Stimulated activated CD4-positive, alpha-beta T cell treated with anti-CD3 and anti-CD28 coated beads, Interleukin-12 subunit alpha, Interleukin-12 subunit beta, amount 100 ng/mL, for 24 hours (primary cell): ENCODE measurements around the gene MRTO4.
"Not testable (repeated sequence)": the region's sequence is repeated elsewhere in the genome, so short reads cannot be mapped to it uniquely, and the experiment has no call there.

Source experiments
- DNase-seq, 2 experiments: peaks; one replicate each; pipeline ENCODE4 v3.0.0-alpha.2; 2020; ENCODE audit warnings: low read depth in 2 of 2

MRTO4 gene

DNA sequence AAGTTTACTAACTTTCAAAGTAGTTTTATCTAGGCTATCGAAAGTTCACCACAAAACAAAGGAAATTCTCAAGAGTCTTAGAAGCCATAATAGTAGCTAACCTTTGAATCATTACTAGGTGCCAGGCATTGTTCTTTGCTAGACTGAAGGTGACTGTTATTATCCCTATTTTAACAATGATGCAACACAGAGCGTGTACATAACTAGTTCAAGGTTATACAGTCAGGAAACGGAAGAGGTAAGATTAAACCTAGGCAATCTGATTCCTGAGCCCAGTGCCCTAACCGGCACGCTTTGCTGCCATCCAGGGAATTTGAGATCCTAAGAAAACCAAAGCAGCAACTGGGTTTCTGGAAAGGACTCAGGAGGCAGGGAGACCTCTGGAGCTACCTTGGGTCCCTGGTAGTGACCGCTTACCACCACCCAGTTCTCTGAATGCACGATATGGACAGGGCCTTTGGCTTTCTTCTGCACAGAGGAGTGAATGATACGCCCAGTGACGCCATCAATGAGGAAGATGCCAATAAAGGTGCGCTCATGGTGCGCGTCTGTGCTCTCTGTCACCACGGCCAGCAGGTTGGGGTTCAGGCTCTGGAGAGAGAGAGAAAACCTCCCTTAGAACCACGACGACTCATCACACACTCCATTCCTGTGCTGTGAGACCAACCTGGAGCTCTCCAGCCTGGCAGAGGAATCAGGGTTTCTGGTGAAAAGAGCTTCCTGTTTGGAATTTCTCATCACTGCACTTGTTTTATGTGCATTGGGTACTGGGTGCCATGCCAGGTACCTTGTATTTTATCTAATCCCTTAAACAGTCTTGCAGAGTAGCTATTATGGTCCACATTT is 28.4 kb upstream of the MRTO4 start:
- no peak for DNase-seq

DNA sequence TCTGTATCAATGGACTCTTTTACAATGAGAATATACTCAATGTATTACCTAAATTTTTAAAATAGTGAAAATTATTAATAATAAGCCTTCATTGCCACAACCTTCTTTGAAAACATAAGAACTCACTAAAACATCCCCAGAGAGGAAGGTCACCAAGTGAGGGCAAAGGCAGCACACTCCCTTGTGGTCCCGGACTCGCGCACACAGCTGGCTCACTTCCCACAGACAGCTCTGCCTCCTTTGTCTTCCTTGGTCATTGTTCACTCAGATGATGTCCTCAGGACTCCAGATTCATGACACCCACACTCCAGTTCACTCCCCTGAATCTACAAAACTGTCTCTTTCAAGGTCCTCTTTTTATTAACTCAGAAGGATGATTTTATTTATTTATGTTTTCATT is 22.4 kb upstream of the MRTO4 start:
- DNase-seq, result no peak

DNA sequence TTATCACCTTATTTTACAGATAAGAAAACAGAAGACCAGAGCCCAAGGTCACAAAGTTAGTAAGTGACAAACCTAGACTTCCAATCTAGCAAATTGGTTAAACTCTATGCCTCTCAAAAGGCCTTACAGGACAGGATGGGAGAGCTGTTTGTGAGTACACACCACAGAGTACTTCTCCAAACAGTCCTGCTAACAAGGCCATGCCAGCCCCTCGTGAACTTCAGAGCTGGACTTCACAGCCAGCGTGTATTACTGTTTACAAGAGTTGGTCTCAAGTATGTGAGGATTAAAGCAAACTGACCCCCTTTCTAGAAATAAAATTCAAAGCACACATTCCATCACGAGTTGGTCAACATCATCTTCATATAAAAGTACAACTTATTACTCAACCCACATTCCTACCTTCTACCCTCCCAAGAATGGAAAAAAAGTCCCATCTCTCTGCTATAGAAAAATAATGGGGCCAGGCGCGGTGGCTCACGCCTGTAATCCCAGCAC is 21.7 kb upstream of the MRTO4 start:
- DNase-seq, result no peak

DNA sequence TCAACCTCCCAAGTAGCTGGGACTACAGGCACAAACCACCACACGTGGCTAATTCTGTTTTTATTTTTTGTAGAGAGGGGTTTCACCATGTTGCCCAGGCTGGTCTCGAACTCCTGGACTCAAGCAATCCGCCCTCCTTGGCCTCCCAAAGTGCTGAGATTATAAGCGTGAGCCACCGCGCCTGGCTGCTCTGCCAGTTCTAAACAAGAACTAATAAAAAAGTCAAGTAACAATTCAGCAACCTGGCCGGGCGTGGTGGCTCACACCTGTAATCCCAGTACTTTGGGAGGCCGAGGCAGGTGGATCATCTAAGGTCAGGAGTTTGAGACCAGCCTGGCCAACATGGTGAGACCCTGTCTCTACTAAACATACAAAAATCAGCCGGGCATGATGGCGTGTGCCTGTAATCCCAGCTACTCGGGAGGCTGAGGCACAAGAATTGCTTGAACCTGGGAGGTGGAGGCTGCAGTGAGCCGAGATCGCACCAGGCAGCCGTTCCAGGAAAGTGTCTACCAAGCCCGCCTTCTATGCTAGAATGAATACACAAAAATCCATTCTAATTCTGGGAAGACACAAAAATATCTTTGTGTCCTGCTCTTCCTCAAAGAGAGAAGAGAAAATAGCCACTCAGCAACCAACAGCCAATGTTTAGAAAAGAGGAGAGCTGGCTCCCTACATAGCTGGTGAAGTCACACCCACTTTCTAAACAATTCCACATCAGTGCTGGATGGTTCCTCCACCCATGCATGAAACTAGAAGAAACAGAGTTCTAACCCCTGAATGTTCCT is 19.7 kb upstream of the MRTO4 start:
- DNase-seq, result not testable (repeated sequence)

DNA sequence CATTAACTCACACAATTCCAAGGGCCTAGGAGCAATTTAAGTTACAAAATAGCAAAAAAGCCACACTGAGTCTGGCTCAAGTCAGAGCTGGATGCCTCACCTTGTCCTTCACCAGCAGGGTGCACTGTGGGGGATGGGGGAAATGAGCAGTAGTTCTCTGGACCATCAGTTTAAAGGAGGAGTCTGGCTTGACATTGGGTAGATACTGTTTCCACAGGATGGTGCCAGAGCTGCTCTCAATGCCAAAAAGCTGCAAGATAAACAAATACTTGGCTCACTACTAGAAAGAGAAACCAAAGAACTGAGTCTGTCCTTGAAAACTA is 19.1 kb upstream of the MRTO4 start:
- no peak for DNase-seq

DNA sequence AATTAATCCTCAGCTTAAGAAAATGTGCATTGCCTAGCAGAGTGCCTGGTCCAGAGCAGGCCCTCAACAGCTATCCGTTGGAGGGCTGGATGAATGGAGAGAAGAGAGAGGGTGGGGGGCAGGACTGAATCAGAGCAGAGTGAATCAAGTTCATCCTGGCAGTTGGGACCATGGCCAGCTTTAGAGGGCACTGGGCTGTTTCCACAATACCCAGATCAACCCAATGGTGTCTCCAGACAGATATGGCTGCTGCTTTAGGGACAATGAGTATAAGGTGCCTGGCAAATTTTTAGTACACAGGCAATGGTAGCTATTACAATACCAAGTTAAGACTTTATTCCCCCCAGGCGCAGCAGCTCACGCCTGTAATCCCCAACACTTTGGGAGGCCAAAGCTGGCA is 17.4 kb upstream of the MRTO4 start:
- DNase-seq, result no peak

DNA sequence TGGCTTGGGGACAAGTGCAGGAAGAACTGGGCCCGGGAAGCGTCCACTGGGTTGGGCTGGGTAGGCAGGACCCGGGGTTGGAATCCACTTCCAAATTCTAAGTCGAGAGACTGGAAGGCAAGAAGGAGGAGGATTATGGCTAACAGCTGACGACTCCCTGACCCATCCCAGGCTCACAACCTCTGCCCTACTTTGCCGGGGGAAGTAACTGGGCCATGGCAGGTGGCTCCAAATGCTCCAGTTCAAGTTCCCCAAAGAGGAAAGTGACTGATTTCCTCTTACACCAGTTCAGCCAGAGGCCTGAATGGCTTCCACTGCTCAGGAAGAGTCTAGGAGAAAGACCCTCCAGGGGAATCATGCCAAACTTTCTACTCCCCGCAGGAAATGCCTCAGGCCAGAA is 11.7 kb upstream of the MRTO4 start:
- DNase-seq, result no peak

DNA sequence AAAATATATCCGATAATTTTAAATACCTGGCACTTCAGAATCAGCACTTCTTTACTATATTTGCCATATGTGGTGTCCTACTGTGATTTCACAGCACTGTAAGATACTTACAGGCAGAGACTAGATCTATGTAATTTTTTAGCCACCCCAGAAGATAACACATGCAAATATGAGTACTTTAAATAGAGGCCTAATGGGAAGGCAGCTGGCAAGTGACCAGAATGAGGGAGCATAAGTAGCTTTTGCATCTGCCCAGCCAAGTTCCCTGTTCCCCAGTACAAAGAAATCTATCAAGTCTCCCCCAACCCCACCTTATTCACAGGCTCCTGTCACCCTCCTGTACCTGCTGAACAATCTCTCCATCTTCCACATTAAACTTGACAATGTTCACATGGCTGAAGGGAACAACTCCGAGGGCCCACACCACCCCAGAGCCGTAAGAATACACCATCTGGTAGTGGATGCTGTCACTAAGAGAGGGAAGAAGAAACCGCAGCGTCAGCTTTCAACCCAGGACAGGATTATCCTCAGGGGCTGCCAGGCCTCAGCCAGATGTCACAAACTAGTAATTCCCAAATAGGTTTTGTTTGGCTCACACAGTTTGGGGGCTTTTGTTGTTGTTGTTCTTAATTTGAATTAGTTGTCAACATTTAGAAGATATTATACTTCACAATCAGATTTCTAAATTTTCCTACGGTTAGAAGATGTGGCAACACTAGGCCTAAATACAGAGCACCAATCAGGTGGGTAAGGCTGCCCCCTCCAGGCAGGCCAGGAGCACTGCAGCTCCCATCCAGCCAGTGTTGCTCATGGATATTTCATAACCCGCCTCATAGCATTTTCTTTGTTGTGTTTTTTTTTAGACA is 10.7 kb upstream of the MRTO4 start:
- peak; percentile 40 to 59 for DNase-seq

DNA sequence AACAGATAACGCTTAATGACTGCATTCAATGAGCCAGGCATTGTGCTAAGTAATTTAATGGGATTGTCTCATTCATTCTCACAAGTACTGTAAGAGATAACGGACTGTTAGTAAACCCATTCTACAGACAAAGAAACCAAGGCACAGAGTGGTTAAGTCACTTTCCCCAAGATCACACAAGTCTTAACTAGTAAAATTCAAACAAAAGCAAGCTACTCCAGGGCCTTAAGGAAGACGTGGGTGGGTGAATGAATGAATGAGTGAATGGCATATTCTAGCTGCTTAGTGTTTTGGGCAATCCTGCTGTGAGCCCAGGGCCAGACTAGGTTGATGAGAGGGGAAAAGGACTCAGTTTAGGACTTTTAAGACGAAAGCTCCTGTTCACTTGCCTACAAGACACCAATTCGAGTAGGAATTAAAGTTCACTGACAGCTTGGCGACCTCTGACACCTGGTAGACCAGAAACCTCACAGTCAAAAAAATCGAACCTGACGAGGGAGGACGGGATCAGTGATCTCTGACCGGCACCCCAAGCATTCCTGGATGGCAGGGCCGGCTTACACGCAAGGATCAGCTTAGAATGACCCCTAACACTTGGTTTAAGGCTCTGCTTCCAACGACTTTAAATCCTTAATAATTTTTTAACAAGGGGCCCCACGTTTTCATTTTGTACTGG is 838 bp upstream of the MRTO4 start:
- DNase-seq, result no peak

DNA sequence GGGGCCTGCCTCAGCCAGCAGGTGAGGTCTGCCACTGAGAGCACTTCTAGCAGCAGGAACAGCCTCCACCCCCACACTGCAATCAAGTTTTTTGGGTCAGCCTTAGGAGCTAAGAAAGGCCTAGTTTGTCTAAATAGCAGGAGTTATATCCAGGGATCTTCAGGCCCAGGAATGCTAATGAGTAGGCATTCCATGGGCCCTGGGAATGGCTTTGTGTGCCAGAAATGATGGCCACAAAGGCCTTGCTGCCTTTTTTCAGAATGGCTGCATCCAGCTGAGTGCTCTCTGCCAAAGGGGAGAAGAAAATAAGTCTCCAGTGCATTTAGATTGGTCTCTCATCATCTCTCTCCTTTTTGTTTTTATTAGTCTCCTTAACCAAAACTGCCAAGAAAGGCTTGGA is 2.8 kb downstream of the MRTO4 start:
- no peak for DNase-seq

DNA sequence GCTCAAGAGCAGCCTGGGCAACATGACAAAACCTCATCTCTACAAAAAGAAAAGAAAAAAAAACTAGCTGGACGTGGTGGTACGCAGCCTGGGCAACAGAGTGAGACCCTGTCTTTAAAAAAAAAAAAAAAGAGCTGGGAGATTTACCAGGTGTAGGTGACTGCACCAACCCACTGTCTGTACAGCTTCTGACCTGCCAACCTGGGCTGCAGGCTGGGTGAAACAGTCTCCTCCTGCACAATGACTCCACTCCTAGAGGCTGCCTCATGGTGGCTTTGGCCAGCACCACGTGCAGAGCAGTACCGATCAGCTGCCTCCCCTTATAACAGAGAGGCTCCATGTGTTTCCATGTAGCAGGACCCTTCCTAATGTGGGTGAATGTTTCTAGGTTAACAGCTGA is 3.7 kb downstream of the MRTO4 start:
- DNase-seq, result no peak

DNA sequence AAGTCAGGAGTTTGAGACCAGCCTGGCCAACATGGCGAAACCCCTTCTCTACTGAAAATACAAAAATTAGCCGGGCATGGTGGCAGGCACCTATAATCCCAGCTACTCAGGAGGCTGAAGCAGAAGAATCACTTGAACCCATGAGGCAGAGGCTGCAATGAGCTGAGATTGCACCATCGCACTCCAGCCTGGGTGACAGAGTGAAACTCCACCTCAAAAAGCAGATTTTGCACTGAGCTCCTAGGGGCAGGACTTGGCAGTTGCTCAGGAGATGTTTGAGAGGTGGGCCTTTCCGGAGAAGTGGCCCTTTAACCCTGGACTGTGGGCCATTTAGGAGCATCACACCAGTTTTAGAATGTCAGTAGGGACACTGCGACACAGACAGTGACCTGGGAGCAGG is 4.7 kb downstream of the MRTO4 start:
- DNase-seq, result not testable (repeated sequence)

DNA sequence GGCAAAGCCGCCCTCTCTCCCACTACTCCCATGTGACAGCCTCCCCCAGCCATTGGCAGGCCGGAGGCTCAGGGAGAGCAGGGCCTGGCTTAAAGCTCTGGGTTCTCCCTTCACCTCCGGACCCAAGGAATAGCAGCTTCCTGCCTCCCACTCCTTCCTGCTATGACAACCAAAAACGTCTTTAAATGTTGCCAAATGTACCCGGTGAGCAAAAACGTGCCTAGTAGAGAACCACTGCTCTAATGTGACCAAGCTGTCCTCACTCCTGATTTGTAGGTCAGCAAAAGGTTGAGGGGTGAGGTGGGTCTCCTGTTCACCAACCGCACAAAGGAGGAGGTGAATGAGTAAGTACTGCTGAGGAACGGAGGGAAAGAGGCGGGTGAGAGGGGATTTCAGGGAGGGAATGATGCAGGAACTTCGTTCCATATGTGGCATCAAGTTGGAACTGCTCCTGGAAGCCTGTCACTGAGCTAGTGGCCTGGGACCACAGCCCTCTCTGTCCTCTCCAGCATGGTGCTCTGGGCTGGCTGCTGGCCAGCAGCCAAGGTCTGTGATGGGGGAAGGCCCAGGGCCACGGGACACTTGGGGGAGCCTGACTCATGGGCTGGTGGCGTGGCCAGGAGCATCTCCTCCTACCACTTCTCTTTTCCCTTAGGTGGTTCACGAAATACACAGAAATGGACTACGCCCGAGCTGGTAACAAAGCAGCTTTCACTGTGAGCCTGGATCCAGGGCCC is 5.7 kb downstream of the MRTO4 start:
- DNase-seq, result no peak

DNA sequence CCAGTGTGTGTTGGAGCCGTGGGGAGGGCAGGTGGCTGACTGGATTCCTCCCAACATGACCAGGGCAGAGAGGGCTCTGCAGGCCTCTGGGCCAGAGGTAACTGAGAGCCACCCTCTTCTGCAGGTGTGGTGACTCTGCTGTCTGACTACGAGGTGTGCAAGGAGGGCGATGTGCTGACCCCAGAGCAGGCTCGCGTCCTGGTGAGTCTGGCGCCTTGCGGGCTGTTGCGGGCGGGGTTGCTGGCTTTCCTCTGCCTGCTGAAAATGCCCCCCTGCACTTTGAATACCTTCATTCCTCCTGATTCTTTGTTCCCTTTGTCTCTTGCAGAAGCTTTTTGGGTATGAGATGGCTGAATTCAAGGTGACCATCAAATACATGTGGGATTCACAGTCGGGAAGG is 6.7 kb downstream of the MRTO4 start:
- DNase-seq, result no peak

DNA sequence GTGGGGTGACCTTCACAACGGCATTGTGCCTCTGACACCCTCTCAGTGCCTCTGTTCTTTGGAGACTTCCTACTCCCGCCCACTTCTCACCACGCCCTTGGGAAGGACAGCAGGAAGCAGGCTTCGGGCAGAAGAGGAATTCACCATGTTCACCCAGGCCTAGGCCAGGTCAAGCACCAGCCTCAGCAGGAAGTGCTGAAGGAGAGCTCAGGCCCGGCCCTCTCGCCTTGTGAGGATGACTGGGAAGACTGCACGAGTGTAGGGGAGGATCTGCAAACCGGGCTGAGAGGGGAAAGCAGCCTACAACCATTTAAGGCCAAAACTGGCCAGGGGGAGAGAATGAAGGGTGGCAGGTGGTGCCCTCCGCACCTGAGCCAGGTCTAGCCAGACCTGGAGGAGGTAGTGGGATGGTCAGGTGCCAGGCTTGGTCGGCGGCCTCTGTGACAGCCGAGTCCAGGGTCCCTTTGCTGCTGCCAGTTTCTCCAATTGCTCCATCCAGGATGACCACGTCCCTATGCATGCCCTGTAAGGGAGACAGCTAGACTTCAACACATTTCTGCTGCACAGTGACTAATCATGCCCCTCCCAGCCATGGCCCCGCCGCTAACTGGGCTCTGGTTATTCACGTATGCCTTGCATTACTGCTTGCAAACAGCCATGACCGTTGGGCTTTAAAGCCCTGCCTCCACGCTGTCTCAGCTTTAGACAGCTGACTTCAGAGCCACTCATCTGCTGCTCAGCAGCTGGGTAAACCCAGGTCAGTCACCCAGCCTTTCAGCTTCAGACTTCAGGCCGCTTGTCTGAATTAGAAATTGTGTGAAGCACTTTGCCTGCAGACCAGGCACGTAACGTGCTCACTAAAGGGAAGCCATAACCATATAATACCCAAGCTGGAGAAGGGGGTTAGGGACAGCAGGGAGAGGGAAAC is 8.9 kb downstream of the MRTO4 start:
- no peak for DNase-seq

DNA sequence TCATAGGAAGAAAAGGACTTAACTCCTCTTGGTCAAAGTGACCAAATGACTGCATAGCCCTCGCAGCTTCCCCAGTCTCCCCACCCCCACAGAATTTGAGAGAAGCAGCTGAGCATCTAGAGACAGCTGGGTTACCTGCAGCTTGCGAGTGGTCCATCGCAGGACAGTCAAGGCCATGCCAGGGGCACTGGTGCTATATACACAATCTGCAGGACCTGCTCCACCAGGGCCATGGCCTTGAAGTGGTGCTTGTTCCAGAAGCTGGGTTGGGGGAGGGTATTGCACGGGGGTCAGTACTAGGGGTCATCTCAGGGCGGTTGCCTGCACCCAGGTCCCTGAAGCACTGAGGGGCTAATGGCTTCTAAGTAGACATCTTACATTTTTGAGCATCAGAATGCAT is 10.4 kb downstream of the MRTO4 start:
- no peak for DNase-seq

DNA sequence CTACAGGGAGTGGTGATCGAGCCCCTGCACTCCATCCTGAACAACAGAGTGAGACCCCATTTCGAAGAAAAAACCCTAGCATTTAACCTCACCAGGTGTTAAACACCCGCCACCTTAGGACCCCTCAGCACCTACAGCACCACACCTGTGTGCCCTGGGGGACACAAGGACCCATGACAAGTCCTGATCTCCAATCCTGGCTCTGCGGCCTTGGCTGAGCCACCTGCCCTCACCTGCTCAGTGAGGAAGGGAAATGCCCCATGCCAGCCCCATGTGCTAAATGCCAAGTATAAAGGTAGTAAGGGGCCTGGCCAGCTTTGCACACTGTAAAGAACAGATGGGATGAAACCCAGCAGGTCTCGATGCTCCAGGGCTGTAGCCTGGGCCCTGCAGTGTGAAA is 11.1 kb downstream of the MRTO4 start:
- no peak for DNase-seq

DNA sequence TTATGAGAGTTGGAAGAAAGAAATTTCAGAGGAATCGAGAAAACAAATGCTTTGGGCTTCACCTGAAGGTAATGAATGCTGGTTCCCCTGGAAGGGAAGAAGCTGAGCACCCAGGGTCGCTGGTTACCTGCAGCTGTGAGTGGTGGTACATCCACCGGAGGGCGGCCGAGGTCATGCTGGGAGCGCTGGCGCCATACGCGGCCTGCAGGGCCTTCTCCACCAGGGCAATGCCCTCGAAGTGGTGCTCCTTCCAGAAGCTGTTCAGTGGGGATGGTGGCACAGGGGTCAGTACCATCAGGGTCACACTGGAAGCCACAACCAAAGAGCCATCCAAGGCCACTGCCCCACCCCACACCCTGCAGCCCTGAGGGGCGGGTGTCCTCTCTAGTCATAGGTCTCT is 16.8 kb downstream of the MRTO4 start:
- DNase-seq, result no peak

DNA sequence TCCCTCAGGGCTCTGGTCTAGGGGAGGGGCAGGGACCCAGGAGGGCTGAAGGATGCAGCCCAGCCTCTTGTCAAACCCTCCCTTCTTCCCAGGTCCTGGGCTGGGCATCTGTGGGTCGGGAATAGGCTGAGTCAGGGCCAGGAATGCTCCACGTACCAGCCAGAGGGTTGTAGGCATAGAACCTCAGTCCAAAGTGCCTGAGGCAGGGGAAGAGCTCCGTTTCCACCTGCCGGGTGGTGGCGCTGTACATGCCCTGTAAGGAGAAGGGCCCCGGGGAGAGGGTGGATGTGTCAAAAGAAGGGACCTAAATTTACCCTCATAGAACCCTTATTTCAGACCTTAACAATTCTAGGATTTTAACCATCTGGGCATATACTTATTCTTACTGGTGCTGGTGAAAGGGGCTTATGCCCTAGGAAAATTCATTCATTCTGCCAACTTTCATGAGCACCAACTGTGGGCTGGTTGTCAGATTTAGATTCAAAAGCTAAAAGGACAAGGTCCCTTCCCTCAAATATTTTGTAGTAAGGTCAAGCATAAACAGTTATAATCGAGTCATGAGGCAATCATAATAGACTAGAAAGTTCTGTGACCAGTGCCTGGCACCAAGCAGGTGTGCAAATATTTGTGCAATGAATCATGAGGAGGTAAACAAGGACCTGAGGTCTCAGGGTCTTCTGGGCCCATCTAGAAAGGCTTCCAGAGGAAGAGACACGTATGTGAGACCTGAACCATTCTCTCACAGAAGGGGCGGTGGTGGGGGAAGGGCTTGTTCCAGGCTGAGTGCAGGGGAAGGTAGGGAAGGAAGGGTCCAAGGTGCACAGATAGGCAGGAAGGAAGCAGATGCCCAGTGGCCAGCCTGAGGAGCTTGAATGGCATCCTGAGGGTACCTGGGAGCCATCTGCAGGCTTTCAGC is 18.1 kb downstream of the MRTO4 start:
- DNase-seq, result not testable (repeated sequence)
